Lung (tissue), 16 donors: Measurements from ENCODE around the gene HEPH. TPM values are rescaled to one million over a fixed set of nuclear protein-coding genes. Genes with fewer than 3 reads are reported as not detected.
"Not testable (repeated sequence)": the region's sequence is repeated elsewhere in the genome, so short reads cannot be mapped to it uniquely, and the experiment has no call there.

Experiments
- ATAC-seq: fragments of 200-7000 bp; cut with Tn5 transposase; one replicate; pipeline ENCODE4 v1.9.1; 2020; ENCODE audit warnings: moderate number of reproducible peaks; ENCODE audit not compliant: insufficient read depth, low FRiP score
- DNase-seq, 3 donors: peaks; one replicate each; pipeline ENCODE4 v3.0.0-alpha.2; 2013 to 2017
- H3K27ac ChIP-seq, 2 donors: one replicate each; pipeline ENCODE4 v1.5.1; 2013; ENCODE audit warnings: mild to moderate bottlenecking in 2 of 2, moderate library complexity in 2 of 2, control low read depth in 1 of 2, inconsistent platforms in 1 of 2, low read depth in 1 of 2, low read length in 1 of 2
- H3K27me3 ChIP-seq, 3 donors: one replicate each; pipeline ENCODE4 v1.5.1; 2013; ENCODE audit warnings: low read length in 2 of 3; ENCODE audit not compliant: control insufficient read depth in 3 of 3, insufficient read depth in 3 of 3
- H3K36me3 ChIP-seq, 4 donors: one replicate each; pipeline ENCODE4 v1.5.1; 2013; ENCODE audit warnings: low read length in 4 of 4, mild to moderate bottlenecking in 1 of 4, moderate library complexity in 1 of 4; ENCODE audit not compliant: control insufficient read depth in 4 of 4, insufficient read depth in 4 of 4
- H3K4me1 ChIP-seq, 5 donors: one replicate each; pipeline ENCODE4 v1.5.1; 2013; ENCODE audit warnings: low read length in 5 of 5, mild to moderate bottlenecking in 2 of 5, moderate library complexity in 1 of 5; ENCODE audit not compliant: control insufficient read depth in 5 of 5, insufficient read depth in 5 of 5
- H3K4me3 ChIP-seq: one replicate; pipeline ENCODE4 v1.5.1; 2013; ENCODE audit warnings: mild to moderate bottlenecking, control low read depth, moderate library complexity
- H3K9ac ChIP-seq, 2 donors: one replicate each; pipeline ENCODE4 v1.5.1; 2013; ENCODE audit warnings: low read length in 2 of 2, control low read depth in 1 of 2; ENCODE audit not compliant: insufficient read depth in 1 of 2
- H3K9me3 ChIP-seq, 4 donors: one replicate each; pipeline ENCODE4 v1.5.1; 2013; ENCODE audit warnings: low read length in 3 of 4, mild to moderate bottlenecking in 1 of 4, moderate library complexity in 1 of 4; ENCODE audit not compliant: control insufficient read depth in 4 of 4, insufficient read depth in 3 of 4
- WGBS, 2 donors: extraction: QIAGEN DNeasy Blood & Tissue Kit; methylation state at CpG; one replicate each; pipeline ENCODE4 v1.1.7; 2013; 5-methylcytosine and 5-hydroxymethylcytosine counted together
- long read RNA-seq, 5 donors: transcript quantifications; one replicate each; lab custom pipeline, GENCODE V29; 2026
- polyA plus RNA-seq, 2 donors: library from polyadenylated mRNA; stranded (reverse); fragments of 200-250 nt; gene quantifications; one replicate each; pipeline ENCODE4 v1.2.1, GENCODE V29; 2013
- total RNA-seq, 2 donors: library from RNA; depleted of rRNA in 1 of 2; stranded (reverse); fragments of >200 nt in 1 of 2; gene quantifications; one replicate each; pipeline ENCODE4 v1.2.1, GENCODE V29; 2014 to 2021
- TF ChIP-seq, protein P1 (sequence below): IDR thresholded peaks from 2 replicates; pipeline ENCODE4 v1.5.1; 2012; ENCODE audit warnings: mild to moderate bottlenecking; ENCODE audit errors: control extremely low read depth, extremely low read depth
- donor health status: control.
- donor health status: control.
- donor health status: Bipolar disorder and iron deficiency.
- donor health status: healthy.
- donor health status: DM: yes; HTN: yes; CAD: no.

Gene HEPH, protein sequence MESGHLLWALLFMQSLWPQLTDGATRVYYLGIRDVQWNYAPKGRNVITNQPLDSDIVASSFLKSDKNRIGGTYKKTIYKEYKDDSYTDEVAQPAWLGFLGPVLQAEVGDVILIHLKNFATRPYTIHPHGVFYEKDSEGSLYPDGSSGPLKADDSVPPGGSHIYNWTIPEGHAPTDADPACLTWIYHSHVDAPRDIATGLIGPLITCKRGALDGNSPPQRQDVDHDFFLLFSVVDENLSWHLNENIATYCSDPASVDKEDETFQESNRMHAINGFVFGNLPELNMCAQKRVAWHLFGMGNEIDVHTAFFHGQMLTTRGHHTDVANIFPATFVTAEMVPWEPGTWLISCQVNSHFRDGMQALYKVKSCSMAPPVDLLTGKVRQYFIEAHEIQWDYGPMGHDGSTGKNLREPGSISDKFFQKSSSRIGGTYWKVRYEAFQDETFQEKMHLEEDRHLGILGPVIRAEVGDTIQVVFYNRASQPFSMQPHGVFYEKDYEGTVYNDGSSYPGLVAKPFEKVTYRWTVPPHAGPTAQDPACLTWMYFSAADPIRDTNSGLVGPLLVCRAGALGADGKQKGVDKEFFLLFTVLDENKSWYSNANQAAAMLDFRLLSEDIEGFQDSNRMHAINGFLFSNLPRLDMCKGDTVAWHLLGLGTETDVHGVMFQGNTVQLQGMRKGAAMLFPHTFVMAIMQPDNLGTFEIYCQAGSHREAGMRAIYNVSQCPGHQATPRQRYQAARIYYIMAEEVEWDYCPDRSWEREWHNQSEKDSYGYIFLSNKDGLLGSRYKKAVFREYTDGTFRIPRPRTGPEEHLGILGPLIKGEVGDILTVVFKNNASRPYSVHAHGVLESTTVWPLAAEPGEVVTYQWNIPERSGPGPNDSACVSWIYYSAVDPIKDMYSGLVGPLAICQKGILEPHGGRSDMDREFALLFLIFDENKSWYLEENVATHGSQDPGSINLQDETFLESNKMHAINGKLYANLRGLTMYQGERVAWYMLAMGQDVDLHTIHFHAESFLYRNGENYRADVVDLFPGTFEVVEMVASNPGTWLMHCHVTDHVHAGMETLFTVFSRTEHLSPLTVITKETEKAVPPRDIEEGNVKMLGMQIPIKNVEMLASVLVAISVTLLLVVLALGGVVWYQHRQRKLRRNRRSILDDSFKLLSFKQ
- total RNA-seq (10 to 100 TPM in 1 of 2 donors, 1 to 10 TPM in 1; 9.5 to 21.1 TPM), polyA plus RNA-seq (1 to 10 TPM; 1.6 to 3.2 TPM)
- long read RNA-seq, donor 1, full-length matches to known transcripts = 2 of 2 reads
- long read RNA-seq, donor 1, partial matches to known transcripts = 0 of 2 reads
- long read RNA-seq, donor 1, other reads (novel, unspliced or antisense) = 0 of 2 reads
- long read RNA-seq, donor 2 = 0 reads
- long read RNA-seq, donor 3, partial matches to known transcripts = 5 of 7 reads
- long read RNA-seq, donor 3, other reads (novel, unspliced or antisense) = 0 of 7 reads
- long read RNA-seq, donor 4, partial matches to known transcripts = 22 of 24 reads
- long read RNA-seq, donor 4, other reads (novel, unspliced or antisense) = 0 of 24 reads
- long read RNA-seq, donor 5, full-length matches to known transcripts = 5 of 22 reads
- long read RNA-seq, donor 5, partial matches to known transcripts = 17 of 22 reads
- long read RNA-seq, donor 5, other reads (novel, unspliced or antisense) = 0 of 22 reads

DNA sequence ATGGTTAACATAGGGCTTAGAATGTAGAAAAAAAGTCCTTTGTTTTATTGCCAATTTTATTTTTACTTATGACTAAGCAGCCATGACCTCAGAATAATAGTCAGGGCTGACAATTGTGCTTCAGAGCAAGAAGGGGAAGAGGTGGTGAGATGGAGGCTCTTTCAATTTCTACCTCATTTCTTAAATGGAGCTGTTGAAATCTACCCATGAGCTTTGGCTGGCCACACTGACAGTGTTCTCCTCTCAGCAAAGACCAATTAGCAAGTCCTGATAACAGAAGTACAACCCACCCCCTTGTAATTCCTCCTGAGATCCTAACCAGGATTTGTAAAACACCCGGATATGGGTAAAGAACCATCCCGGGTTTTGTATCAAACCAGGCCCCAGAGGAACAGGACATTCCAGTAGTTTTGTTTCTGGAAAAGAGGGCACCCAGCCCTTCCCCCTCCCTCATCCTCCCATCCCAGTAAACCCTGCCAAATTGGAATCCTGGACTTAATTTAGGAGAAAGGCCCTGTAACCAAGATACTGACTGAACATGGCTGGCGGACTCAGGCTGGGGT is at the start of gene HEPH:
TSS of gene HEPH (plus strand) at position 399 of the 563 bp plus-strand sequence. CDS start 6,324 bp downstream, outside the sequence.
- H3K9me3 ChIP-seq = no peaks in the 10 kb centered on the region
- H3K4me3 ChIP-seq = no peak within 1 kb of the TSS
- H3K36me3 ChIP-seq = no peaks in the 10 kb centered on the region
- TF ChIP-seq, protein P1, sequence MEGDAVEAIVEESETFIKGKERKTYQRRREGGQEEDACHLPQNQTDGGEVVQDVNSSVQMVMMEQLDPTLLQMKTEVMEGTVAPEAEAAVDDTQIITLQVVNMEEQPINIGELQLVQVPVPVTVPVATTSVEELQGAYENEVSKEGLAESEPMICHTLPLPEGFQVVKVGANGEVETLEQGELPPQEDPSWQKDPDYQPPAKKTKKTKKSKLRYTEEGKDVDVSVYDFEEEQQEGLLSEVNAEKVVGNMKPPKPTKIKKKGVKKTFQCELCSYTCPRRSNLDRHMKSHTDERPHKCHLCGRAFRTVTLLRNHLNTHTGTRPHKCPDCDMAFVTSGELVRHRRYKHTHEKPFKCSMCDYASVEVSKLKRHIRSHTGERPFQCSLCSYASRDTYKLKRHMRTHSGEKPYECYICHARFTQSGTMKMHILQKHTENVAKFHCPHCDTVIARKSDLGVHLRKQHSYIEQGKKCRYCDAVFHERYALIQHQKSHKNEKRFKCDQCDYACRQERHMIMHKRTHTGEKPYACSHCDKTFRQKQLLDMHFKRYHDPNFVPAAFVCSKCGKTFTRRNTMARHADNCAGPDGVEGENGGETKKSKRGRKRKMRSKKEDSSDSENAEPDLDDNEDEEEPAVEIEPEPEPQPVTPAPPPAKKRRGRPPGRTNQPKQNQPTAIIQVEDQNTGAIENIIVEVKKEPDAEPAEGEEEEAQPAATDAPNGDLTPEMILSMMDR = no peak
- 66 to 78% methylated on average over 3 of the region's 3 CpGs for WGBS, 2 donors
- no peak within 1 kb of the TSS for H3K27ac ChIP-seq
- H3K4me1 ChIP-seq = no peaks in the 10 kb centered on the region
- ATAC-seq (no peak), DNase-seq (peak; percentile 55 to 80 (median 69))
- no peaks in the 10 kb centered on the region for H3K27me3 ChIP-seq
- H3K9ac ChIP-seq = peak within 1 kb of the TSS; percentile 65 to 69

DNA sequence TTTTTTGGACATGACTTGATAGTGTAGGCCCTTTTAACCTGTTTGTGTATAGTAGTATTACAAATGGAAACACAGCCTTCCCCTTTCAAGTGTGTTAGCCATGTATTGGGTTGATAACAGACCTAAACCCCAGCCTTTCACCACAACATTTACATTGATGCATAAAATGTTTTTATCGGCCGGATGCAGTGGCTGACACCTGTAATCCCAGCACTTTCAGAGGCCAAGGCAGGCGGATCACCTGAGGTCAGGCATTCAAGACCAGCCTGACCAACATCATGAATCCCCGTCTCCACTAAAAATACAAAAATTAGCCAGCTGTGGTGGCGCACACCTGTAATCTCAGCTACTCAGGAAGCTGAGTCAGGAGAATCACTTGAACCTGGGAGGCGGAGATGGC is 45.3 kb upstream of the HEPH start:
- not testable (repeated sequence) for H3K27ac ChIP-seq, H3K36me3 ChIP-seq, H3K9me3 ChIP-seq, ATAC-seq, H3K4me1 ChIP-seq, H3K27me3 ChIP-seq, H3K4me3 ChIP-seq, DNase-seq, H3K9ac ChIP-seq
- WGBS, 2 donors = 89 to 98% methylated on average over 6 of the region's 6 CpGs

DNA sequence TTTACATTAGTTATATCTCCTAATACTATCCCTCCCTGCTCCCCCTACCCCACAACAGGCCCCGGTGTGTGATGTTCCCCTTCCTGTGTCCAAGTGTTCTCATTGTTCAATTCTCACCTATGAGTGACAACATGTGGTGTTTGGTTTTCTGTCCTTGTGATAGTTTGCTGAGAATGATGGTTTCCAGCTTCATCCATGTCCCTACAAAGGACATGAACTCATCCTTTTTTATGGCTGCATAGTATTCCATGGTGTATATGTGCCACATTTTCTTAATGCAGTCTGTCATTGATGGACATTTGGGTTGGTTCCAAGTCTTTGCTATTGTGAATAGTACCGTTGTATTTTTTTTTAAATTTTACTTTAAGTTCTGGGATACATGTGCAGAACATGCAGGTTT is 42.7 kb upstream of the HEPH start:
- not testable (repeated sequence) for H3K27me3 ChIP-seq, H3K36me3 ChIP-seq, H3K4me1 ChIP-seq, H3K4me3 ChIP-seq, ATAC-seq, DNase-seq, H3K27ac ChIP-seq, H3K9ac ChIP-seq, H3K9me3 ChIP-seq
- WGBS, 2 donors = 91 to 97% methylated on average over 2 of the region's 2 CpGs

DNA sequence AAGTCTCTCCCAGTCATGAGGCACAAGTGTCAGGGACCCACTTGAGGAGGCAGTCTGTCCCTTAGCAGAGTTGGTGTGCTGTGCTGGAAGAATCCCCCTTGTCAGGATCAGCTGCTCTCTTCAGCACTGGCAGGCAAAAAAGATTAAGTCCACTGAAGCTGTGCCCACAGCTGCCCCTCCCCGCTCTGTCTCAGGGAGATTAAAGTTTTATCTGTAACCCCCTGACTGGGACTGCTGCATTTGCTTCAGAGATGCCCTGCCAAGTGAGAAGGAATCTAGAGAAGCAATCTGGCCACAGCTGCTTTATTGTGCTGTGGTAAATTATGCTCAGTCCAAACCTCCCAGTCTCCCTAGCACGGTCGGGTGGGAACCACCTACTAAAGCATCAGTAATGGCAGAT is 37.4 kb upstream of the HEPH start:
- Histone ChIP-seq H3K36me3 (no peaks in the 10 kb centered on the region), H3K4me3 (no peak overlapping the region), H3K9me3 (peaks cover 0 to 5% (median 0%) of the 10 kb centered on the region in 4 donors), H3K27me3 (no peaks in the 10 kb centered on the region), H3K9ac (no peak overlapping the region), H3K27ac (no peak overlapping the region), H3K4me1 (no peaks in the 10 kb centered on the region)
- DNase-seq = no peak
- TF ChIP-seq, protein P1 = no peak
- ATAC-seq = no peak
- WGBS, 2 donors = 83 to 100% methylated on average over 3 of the region's 3 CpGs
